ENCODE measurements around the gene DPP4.

The DPP4 gene

DNA sequence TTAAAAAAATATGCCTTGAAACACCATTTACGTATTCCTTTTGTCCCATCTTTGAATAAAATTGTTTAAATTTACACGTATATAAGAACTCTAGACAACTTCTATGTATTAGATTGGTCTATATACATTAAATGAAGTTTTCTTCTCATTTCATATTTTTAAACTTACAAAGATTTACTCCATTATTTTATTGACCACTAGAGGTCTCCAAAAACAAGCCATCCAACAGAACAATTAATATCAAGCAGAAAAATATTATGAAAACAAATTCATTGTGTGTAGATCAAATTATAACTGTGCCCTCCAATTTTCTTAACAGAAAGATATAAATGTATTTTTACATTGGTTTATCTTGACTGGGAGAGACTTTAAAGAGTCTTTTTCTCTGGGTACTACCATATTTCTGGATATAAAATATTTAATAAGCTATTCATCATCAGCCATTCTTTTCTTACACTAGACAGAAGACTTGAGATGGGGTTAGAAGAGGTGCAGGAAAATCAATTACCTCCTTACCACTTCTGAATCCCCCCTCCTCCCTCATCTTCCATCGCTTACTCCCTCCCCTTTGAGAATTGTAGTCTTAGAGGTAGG lies 66.5 kb downstream of the DPP4 start (continued):
- TF ChIP-seq SNAI2 (CRISPR knock-in tag; IDR thresholded peaks at IDR 0.05) (no peak), ZC3H10 (CRISPR knock-in tag; IDR thresholded peaks at IDR 0.05) (no peak), TOX (CRISPR knock-in tag; IDR thresholded peaks at IDR 0.05; ENCODE audit: borderline replicate concordance) (no peak), ZFP30 (CRISPR knock-in tag; IDR thresholded peaks at IDR 0.05) (no peak), ZNF565 (CRISPR knock-in tag; conservative IDR thresholded peaks at IDR 0.05; ENCODE audit: low read depth) (no peak), OSR1 (CRISPR knock-in tag; IDR thresholded peaks at IDR 0.05) (no peak)

- TF ChIP-seq ZFP3 (CRISPR knock-in tag; IDR thresholded peaks at IDR 0.05) (no peak), ZNF565 (CRISPR knock-in tag; conservative IDR thresholded peaks at IDR 0.05; ENCODE audit: low read depth) (no peak), CSDC2 (CRISPR knock-in tag; IDR thresholded peaks at IDR 0.05) (no peak), ZNF8 (CRISPR knock-in tag; IDR thresholded peaks at IDR 0.05) (no peak), GLIS3 (CRISPR knock-in tag; IDR thresholded peaks at IDR 0.05) (no peak), RARB (CRISPR knock-in tag; IDR thresholded peaks at IDR 0.05) (no peak), ARNTL (CRISPR knock-in tag; IDR thresholded peaks at IDR 0.05; ENCODE audit: borderline replicate concordance, low read depth) (no peak), ISL1 (CRISPR knock-in tag; IDR thresholded peaks at IDR 0.05) (no peak)
- ATAC-seq, result no peak
These were observed 67.7 kb downstream of the DPP4 start for GRCh38 chr2:162006337-162006736.

DNA sequence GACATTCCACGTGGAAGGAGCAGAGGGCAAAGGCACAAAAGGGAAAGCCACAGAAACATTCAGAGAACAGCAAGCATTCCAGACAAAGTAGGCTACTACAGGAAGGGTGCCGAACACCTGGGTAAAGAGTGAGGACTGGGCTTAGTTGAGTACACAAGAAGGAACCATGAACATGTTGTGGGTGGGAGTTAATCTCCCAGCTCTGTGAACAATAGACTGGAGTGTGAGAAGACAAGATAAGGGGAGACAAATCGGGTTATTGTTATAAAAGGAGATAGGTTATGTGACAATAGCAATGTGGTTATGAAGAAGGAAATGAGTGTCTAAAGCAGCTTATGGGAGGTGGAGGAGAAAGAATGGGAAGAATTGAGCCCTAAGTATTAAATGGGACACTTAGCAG lies 70.0 kb downstream of the DPP4 start:
- TF ChIP-seq, protein P1, sequence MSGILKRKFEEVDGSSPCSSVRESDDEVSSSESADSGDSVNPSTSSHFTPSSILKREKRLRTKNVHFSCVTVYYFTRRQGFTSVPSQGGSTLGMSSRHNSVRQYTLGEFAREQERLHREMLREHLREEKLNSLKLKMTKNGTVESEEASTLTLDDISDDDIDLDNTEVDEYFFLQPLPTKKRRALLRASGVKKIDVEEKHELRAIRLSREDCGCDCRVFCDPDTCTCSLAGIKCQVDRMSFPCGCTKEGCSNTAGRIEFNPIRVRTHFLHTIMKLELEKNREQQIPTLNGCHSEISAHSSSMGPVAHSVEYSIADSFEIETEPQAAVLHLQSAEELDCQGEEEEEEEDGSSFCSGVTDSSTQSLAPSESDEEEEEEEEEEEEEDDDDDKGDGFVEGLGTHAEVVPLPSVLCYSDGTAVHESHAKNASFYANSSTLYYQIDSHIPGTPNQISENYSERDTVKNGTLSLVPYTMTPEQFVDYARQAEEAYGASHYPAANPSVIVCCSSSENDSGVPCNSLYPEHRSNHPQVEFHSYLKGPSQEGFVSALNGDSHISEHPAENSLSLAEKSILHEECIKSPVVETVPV (CRISPR knock-in tag; IDR thresholded peaks at IDR 0.05), result no peak
- TF ChIP-seq TOX (CRISPR knock-in tag; IDR thresholded peaks at IDR 0.05; ENCODE audit: borderline replicate concordance) (no peak), PPARA (CRISPR knock-in tag; IDR thresholded peaks at IDR 0.05; ENCODE audit: borderline replicate concordance) (no peak), POU6F1 (CRISPR knock-in tag; IDR thresholded peaks at IDR 0.05; ENCODE audit: borderline replicate concordance, low read depth) (no peak), CSDC2 (CRISPR knock-in tag; IDR thresholded peaks at IDR 0.05) (no peak), SNAI2 (CRISPR knock-in tag; IDR thresholded peaks at IDR 0.05) (no peak), BACH2 (CRISPR knock-in tag; IDR thresholded peaks at IDR 0.05; ENCODE audit: borderline replicate concordance) (no peak)
- no peak for ATAC-seq

GRCh38 chr2:162002623-162003235 lies 71.3 kb downstream of the DPP4 start:
- no peak for ATAC-seq

DNA sequence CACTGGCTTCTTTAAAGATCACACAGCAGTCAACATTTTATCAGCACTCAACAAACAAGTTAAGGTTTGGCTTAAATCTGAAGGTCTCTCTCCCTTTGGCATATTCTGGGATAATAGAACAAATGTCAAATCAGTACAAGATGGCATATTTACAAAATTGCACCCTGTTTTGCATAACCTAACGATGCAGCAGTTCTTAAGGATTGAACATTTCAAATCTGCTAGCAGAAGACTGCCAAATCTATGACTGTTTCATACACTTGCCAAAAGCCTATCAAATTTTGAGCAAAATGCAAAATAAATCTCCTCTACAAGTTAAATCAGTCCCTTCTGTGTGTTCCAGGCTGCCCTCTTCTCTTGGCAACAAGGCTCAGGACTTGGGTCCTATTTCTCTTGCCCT lies 73.6 kb downstream of the DPP4 start:
- no peak for ATAC-seq

More at GRCh38 chr2:162002623-162003235, 71.3 kb downstream of the DPP4 start:
- TF ChIP-seq ZNF70 (CRISPR knock-in tag; IDR thresholded peaks at IDR 0.05), result no peak
- TF ChIP-seq TOX (CRISPR knock-in tag; IDR thresholded peaks at IDR 0.05; ENCODE audit: borderline replicate concordance), result no peak
- TF ChIP-seq ZNF8 (CRISPR knock-in tag; IDR thresholded peaks at IDR 0.05), result no peak
- TF ChIP-seq OSR1 (CRISPR knock-in tag; IDR thresholded peaks at IDR 0.05), result no peak
- no peak for TF ChIP-seq ISL1 (CRISPR knock-in tag; IDR thresholded peaks at IDR 0.05)
- no peak for TF ChIP-seq PPARA (CRISPR knock-in tag; IDR thresholded peaks at IDR 0.05; ENCODE audit: borderline replicate concordance)
- TF ChIP-seq CSDC2 (CRISPR knock-in tag; IDR thresholded peaks at IDR 0.05), result no peak
- TF ChIP-seq POU6F1 (CRISPR knock-in tag; IDR thresholded peaks at IDR 0.05; ENCODE audit: borderline replicate concordance, low read depth), result no peak

More for the DNA sequence above, 73.6 kb downstream of the DPP4 start:
- TF ChIP-seq SNAI2 (CRISPR knock-in tag; IDR thresholded peaks at IDR 0.05), result no peak
- TF ChIP-seq ZNF70 (CRISPR knock-in tag; IDR thresholded peaks at IDR 0.05), result no peak
- no peak for TF ChIP-seq ZNF565 (CRISPR knock-in tag; conservative IDR thresholded peaks at IDR 0.05; ENCODE audit: low read depth)
- no peak for TF ChIP-seq ZC3H10 (CRISPR knock-in tag; IDR thresholded peaks at IDR 0.05)
- TF ChIP-seq POU6F1 (CRISPR knock-in tag; IDR thresholded peaks at IDR 0.05; ENCODE audit: borderline replicate concordance, low read depth), result no peak
